ENCODE results near the gene RHOJ. TPM values are rescaled to one million over a fixed set of nuclear protein-coding genes. Genes with fewer than 3 reads are reported as not detected.

Gene RHOJ
- total RNA-seq, 1 experiment from 2014 or later: not detected

DNA sequence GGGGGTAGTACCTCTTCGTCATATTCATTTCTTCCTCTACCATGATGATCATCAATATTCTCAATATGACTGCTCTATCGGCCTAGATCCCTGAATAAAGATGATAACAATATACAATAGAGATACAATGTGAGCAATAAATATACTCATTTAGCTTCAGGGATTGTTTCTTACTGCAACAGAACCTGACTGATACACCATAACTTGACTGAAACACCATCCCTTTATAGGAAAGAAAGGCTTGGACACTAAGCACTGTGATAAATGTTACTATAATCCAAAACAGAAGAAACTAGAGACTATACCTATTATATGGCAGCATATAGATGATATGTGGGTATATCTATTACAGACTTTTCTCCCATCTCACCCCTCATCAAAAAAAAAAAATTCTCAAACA, 1.2 kb upstream of the RHOJ start:
- H3K4me3 Mint-ChIP-seq (ENCODE audit: unreplicated experiment): no peak overlapping the region

DNA sequence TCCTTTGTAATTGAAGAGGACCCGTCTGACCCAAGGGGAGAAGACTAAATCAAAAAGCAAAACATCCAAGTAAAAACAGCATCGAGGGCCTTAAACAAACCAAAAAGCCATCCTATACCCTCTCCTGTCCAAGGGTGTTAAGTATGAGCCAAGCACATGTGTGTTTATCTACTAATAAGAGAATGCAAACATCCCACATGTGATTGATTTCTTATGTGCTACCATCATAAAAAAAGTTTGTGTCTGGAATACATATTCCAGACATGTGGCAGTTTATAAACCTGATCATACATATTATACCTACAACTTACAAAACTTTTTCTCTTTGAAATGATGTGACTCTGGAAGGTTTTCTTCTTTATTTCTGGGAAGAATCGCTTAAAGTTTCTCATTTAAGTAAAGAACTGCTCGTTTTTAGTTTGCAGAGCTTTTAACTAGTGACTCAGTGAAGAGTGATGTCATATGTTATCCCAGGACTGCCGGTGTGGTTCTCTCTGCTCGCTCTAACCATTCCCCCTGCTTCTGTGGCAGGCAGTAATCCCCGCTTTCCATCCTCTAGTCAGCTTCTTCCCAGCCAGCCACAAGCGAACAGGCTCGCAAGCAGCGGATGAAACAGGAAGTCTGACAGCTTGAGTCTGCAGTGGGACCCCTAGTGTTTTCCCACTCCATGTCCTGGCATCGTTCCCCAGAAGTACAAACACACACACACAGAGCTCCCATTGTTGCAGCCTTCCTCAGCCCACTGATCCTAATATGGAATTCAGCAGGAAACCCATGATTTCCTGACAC, 431 bp upstream of the RHOJ start:
- CTCF ChIA-PET: no interaction called here
- BruUV-seq (replicated peaks): no TSS peak

More for the DNA sequence above, 1.2 kb upstream of the RHOJ start:
- no peak overlapping the region for H3K27ac Mint-ChIP-seq (ENCODE audit: unreplicated experiment)
- H3K4me1 ChIP-seq: 0 out of 2 replicates have a peak, but pooled peaks cover 3% of the 10 kb centered on the region
- no TSS peak for BruUV-seq (replicated peaks)
- no peaks in the 10 kb centered on the region for H3K27me3 ChIP-seq (replicated peaks; ENCODE audit: control insufficient read depth, insufficient read depth, low read length)
- TF ChIP-seq, protein P1, sequence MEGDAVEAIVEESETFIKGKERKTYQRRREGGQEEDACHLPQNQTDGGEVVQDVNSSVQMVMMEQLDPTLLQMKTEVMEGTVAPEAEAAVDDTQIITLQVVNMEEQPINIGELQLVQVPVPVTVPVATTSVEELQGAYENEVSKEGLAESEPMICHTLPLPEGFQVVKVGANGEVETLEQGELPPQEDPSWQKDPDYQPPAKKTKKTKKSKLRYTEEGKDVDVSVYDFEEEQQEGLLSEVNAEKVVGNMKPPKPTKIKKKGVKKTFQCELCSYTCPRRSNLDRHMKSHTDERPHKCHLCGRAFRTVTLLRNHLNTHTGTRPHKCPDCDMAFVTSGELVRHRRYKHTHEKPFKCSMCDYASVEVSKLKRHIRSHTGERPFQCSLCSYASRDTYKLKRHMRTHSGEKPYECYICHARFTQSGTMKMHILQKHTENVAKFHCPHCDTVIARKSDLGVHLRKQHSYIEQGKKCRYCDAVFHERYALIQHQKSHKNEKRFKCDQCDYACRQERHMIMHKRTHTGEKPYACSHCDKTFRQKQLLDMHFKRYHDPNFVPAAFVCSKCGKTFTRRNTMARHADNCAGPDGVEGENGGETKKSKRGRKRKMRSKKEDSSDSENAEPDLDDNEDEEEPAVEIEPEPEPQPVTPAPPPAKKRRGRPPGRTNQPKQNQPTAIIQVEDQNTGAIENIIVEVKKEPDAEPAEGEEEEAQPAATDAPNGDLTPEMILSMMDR (IDR thresholded peaks at IDR 0.05; ENCODE audit: insufficient read depth in 1 of 2, low read depth in 1 of 2, low read length in 1 of 2, severe bottlenecking in 1 of 2, unreplicated experiment in 1 of 2): no peak
- peaks cover 2% of the 10 kb centered on the region for H3K27me3 Mint-ChIP-seq (ENCODE audit: insufficient read depth, unreplicated experiment)
- H3K36me3 ChIP-seq (ENCODE audit: control insufficient read depth, insufficient read depth, low read length): no peaks in the 10 kb centered on the region
- POLR2A ChIA-PET: no interaction called here
- H3K4me1 Mint-ChIP-seq (ENCODE audit: low read depth, unreplicated experiment): no peaks in the 10 kb centered on the region
- CTCF ChIA-PET: no interaction called here
- H3K36me3 Mint-ChIP-seq (ENCODE audit: insufficient read depth, unreplicated experiment): no peaks in the 10 kb centered on the region
- no peak overlapping the region for H3K4me3 ChIP-seq (ENCODE audit: low read depth, low read length)
- no peaks in the 10 kb centered on the region for H3K9me3 Mint-ChIP-seq (ENCODE audit: unreplicated experiment)
- intact Hi-C loops (cut with micrococcal nuclease; ENCODE audit: unreplicated experiment): no loop called here
- DNase-seq: no peak
- no peaks in the 10 kb centered on the region for H3K9me3 ChIP-seq

DNA sequence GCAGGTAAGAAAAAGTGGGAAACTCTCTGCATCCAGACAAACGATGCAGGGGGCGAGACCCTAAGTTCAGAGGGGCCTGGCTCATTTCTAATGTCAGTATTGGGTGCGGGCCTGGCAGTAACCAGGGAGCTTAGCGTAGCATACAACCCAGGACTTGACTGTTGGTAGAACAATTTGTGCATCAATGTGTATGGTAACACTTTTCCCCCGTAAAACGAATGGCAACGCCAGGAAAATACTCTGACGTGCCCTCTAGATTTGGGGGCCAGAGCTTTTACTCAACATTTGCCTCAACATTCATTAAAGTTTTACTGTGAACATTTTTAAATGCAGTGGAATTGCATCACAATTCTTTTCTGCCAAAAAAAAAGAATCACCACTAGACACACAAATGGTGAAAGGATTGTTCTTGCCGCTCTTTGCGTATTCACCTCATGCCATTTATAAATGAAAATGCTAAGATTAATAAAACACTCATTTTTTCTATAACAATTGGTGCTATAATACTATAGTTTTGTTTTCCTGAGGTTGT, 867 bp downstream of the RHOJ start:
- no peak overlapping the region for H3K4me3 Mint-ChIP-seq (ENCODE audit: unreplicated experiment)
- POLR2A ChIA-PET: no interaction called here
- no peaks in the 10 kb centered on the region for H3K9me3 Mint-ChIP-seq (ENCODE audit: unreplicated experiment)
- Histone ChIP-seq H3K9me3 (no peaks in the 10 kb centered on the region), H3K36me3 (ENCODE audit: control insufficient read depth, insufficient read depth, low read length) (no peaks in the 10 kb centered on the region), H3K4me3 (ENCODE audit: low read depth, low read length) (no peak overlapping the region), H3K4me1 (0 out of 2 replicates have a peak, but pooled peaks cover 3% of the 10 kb centered on the region), H3K27me3 (replicated peaks; ENCODE audit: control insufficient read depth, insufficient read depth, low read length) (no peaks in the 10 kb centered on the region)
- BruUV-seq (replicated peaks): no TSS peak
- CTCF ChIA-PET: no interaction called here
- H3K4me1 Mint-ChIP-seq (ENCODE audit: low read depth, unreplicated experiment): no peaks in the 10 kb centered on the region
- DNase-seq: no peak
- H3K36me3 Mint-ChIP-seq (ENCODE audit: insufficient read depth, unreplicated experiment): no peaks in the 10 kb centered on the region
- TF ChIP-seq, protein P1 (IDR thresholded peaks at IDR 0.05; ENCODE audit: insufficient read depth in 1 of 2, low read depth in 1 of 2, low read length in 1 of 2, severe bottlenecking in 1 of 2, unreplicated experiment in 1 of 2): no peak
- H3K27ac Mint-ChIP-seq (ENCODE audit: unreplicated experiment): no peak overlapping the region
- peaks cover 2% of the 10 kb centered on the region for H3K27me3 Mint-ChIP-seq (ENCODE audit: insufficient read depth, unreplicated experiment)
- intact Hi-C loops (cut with micrococcal nuclease; ENCODE audit: unreplicated experiment): no loop called here

More for the DNA sequence above, 431 bp upstream of the RHOJ start:
- POLR2A ChIA-PET: no interaction called here
- H3K27me3 ChIP-seq (replicated peaks; ENCODE audit: control insufficient read depth, insufficient read depth, low read length): no peaks in the 10 kb centered on the region
- TF ChIP-seq, protein P1 (IDR thresholded peaks at IDR 0.05; ENCODE audit: insufficient read depth in 1 of 2, low read depth in 1 of 2, low read length in 1 of 2, severe bottlenecking in 1 of 2, unreplicated experiment in 1 of 2): no peak
- no peaks in the 10 kb centered on the region for H3K36me3 ChIP-seq (ENCODE audit: control insufficient read depth, insufficient read depth, low read length)
- H3K4me3 ChIP-seq (ENCODE audit: low read depth, low read length): peak overlapping the region; percentile 5; the same call in 1 of the 2 replicates
- Mint-ChIP-seq H3K27me3 (ENCODE audit: insufficient read depth, unreplicated experiment) (peaks cover 2% of the 10 kb centered on the region), H3K27ac (ENCODE audit: unreplicated experiment) (no peak overlapping the region), H3K9me3 (ENCODE audit: unreplicated experiment) (no peaks in the 10 kb centered on the region), H3K36me3 (ENCODE audit: insufficient read depth, unreplicated experiment) (no peaks in the 10 kb centered on the region), H3K4me1 (ENCODE audit: low read depth, unreplicated experiment) (no peaks in the 10 kb centered on the region), H3K4me3 (ENCODE audit: unreplicated experiment) (no peak overlapping the region)
- intact Hi-C loops (cut with micrococcal nuclease; ENCODE audit: unreplicated experiment): no loop called here
- peak; percentile 29 to 40 for DNase-seq
- 0 out of 2 replicates have a peak, but pooled peaks cover 3% of the 10 kb centered on the region for H3K4me1 ChIP-seq
- no peaks in the 10 kb centered on the region for H3K9me3 ChIP-seq

Data from Caco-2 (cell line).